Nephron progenitor cell (in vitro differentiated cells): Measurements from ENCODE around the gene ADAMTS1.

ENCODE experiments used
- DNase-seq: peaks from one replicate; pipeline ENCODE4 v3.0.0; 2021
- H3K27ac Mint-ChIP-seq: 2 replicates; pipeline ENCODE4 v1.8.0; 2021; ENCODE audit warnings: mild to moderate bottlenecking, moderate library complexity, mixed read lengths
- H3K27me3 Mint-ChIP-seq: 2 replicates; pipeline ENCODE4 v1.8.0; 2021; ENCODE audit warnings: mild to moderate bottlenecking, low read depth, mixed read lengths; ENCODE audit not compliant: poor library complexity
- H3K36me3 Mint-ChIP-seq: 2 replicates; pipeline ENCODE4 v1.8.0; 2021; ENCODE audit warnings: low read depth, mixed read lengths
- H3K4me1 Mint-ChIP-seq: 2 replicates; pipeline ENCODE4 v1.8.0; 2021; ENCODE audit warnings: mixed read lengths
- H3K4me3 Mint-ChIP-seq: 2 replicates; pipeline ENCODE4 v1.8.0; 2021; ENCODE audit warnings: mild to moderate bottlenecking, moderate library complexity, mixed read lengths
- H3K9me3 Mint-ChIP-seq: 2 replicates; pipeline ENCODE4 v1.8.0; 2021; ENCODE audit warnings: mild to moderate bottlenecking, moderate library complexity, mixed read lengths
- CTCF ChIP-seq: fragments of 200-600 bp; sonication (generic); IDR thresholded peaks from 2 replicates; pipeline ENCODE4 v1.5.0; 2021; ENCODE audit warnings: antibody characterized with exemption

The ADAMTS1 gene

GRCh38 chr21:26797878-26798456, 47.2 kb downstream of the ADAMTS1 start:
- no peak overlapping the region for H3K4me3 Mint-ChIP-seq
- DNase-seq, result no peak
- no peaks in the 10 kb centered on the region for H3K36me3 Mint-ChIP-seq
- H3K27me3 Mint-ChIP-seq, result peaks cover 7% of the 10 kb centered on the region
- no peak for TF ChIP-seq CTCF
- peaks cover 9% of the 10 kb centered on the region for H3K9me3 Mint-ChIP-seq
- no peak overlapping the region for H3K27ac Mint-ChIP-seq
- H3K4me1 Mint-ChIP-seq, result peaks cover 45% of the 10 kb centered on the region

GRCh38 chr21:26795866-26796329, 49.3 kb downstream of the ADAMTS1 start:
- peaks cover 7% of the 10 kb centered on the region for H3K27me3 Mint-ChIP-seq
- H3K4me1 Mint-ChIP-seq, result peaks cover 30% of the 10 kb centered on the region
- no peak for TF ChIP-seq CTCF
- peak overlapping the region; percentile 52 for H3K27ac Mint-ChIP-seq
- peaks cover 9% of the 10 kb centered on the region for H3K9me3 Mint-ChIP-seq
- no peak for DNase-seq
- H3K4me3 Mint-ChIP-seq, result no peak overlapping the region
- H3K36me3 Mint-ChIP-seq, result no peaks in the 10 kb centered on the region

GRCh38 chr21:26795412-26795805, 49.8 kb downstream of the ADAMTS1 start:
- Mint-ChIP-seq H3K4me1 (peaks cover 25% of the 10 kb centered on the region), H3K27me3 (peaks cover 7% of the 10 kb centered on the region), H3K9me3 (peaks cover 9% of the 10 kb centered on the region), H3K27ac (no peak overlapping the region), H3K36me3 (no peaks in the 10 kb centered on the region), H3K4me3 (no peak overlapping the region)
- DNase-seq, result no peak
- no peak for TF ChIP-seq CTCF

GRCh38 chr21:26794597-26795411, 50.4 kb downstream of the ADAMTS1 start:
- H3K36me3 Mint-ChIP-seq, result no peaks in the 10 kb centered on the region
- no peak for DNase-seq
- H3K4me1 Mint-ChIP-seq, result peaks cover 20% of the 10 kb centered on the region
- TF ChIP-seq CTCF, result no peak
- no peak overlapping the region for H3K4me3 Mint-ChIP-seq
- H3K27me3 Mint-ChIP-seq, result peaks cover 4% of the 10 kb centered on the region
- peaks cover 9% of the 10 kb centered on the region for H3K9me3 Mint-ChIP-seq
- H3K27ac Mint-ChIP-seq, result no peak overlapping the region

- Mint-ChIP-seq H3K9me3 (no peaks in the 10 kb centered on the region), H3K27ac (no peak overlapping the region), H3K4me3 (no peak overlapping the region), H3K4me1 (peaks cover 3% of the 10 kb centered on the region), H3K36me3 (no peaks in the 10 kb centered on the region), H3K27me3 (no peaks in the 10 kb centered on the region)
- no peak for DNase-seq
- TF ChIP-seq CTCF, result no peak
These were observed 54.9 kb downstream of the ADAMTS1 start for GRCh38 chr21:26790296-26790695.
